Sigmoid colon (tissue), 4 donors: ENCODE measurements around the gene HES5.

Experiments used
- CTCF ChIP-seq, 4 experiments: fragments of 450-650 bp in 3 of 4; fragments of 200-600 bp in 1 of 4; IDR thresholded peaks; one replicate each; pipeline ENCODE4 v1.5.1; 2016 to 2019; ENCODE audit warnings: antibody characterized with exemption in 4 of 4, mild to moderate bottlenecking in 3 of 4, moderate library complexity in 2 of 4
- EP300 ChIP-seq, 4 donors: sonication (generic); formaldehyde crosslinking; IDR thresholded peaks; one replicate each; pipeline ENCODE4 v1.6.1; 2017; ENCODE audit warnings: antibody characterized with exemption in 4 of 4
- POLR2A ChIP-seq, 2 donors: fragments of 450-650 bp; IDR thresholded peaks; one replicate each; pipeline ENCODE4 v1.6.1; 2016; ENCODE audit warnings: antibody characterized with exemption in 2 of 2, mild to moderate bottlenecking in 2 of 2, moderate library complexity in 2 of 2
- POLR2AphosphoS5 ChIP-seq, 4 donors: sonication (generic); formaldehyde crosslinking; IDR thresholded peaks; one replicate each; pipeline ENCODE4 v1.6.1; 2017; ENCODE audit warnings: antibody characterized with exemption in 4 of 4

- TF ChIP-seq POLR2A (IDR thresholded peaks at IDR 0.05) (no peak), CTCF (IDR thresholded peaks at IDR 0.05) (no peak), EP300 (IDR thresholded peaks at IDR 0.05) (no peak), POLR2AphosphoS5 (IDR thresholded peaks at IDR 0.05) (no peak)
These were observed 27.7 kb upstream of the HES5 start for GRCh38 chr1:2557482-2558400.
